HG03520 (cell line): ENCODE measurements around the gene PHAF1.
A peak's percentile ranks its signal among the peaks of the same experiment; 100 is the strongest.

Source experiments
- ATAC-seq: cut with Tn5 transposase; IDR thresholded peaks from one replicate; pipeline ENCODE4 v1.9.1; 2021; ENCODE audit warnings: mild to moderate bottlenecking, moderate library complexity; ENCODE audit not compliant: unreplicated experiment

Gene PHAF1

DNA sequence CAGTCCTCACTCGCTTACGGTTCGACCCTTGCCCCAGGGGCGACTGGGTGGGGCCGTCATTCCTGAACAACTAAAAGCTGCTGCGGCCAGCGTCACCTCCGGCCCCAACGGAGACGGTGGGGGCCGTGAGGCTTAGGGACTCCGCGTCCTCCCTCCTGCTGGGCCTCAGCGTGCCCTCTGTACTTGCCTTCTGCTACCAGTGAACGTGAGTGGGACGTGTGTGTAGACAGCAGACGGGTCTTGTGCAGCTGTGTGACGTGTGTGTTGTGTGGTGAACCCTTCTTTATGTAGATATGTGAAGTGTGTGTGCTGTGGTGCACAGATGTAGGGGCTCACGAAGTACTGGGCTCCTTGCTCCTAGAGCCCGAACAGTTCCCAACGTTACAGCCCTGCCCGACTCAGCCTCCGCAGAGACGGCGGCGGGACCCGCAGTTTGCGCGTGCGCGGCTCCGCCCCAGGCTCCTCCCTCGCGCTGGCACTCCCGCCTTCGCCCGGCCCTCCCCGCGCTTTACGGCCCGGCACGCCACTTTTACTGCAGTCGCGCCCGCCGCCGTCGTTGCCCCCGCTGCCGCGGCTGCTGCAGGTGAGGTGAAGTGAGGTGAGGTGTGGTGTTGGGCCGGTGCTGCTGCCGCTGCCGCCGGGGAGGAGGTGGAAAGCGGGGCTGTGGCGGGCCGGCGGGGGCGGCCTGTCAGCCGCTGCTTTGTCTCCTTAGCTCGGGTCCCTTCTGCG is at the start of gene PHAF1:
PHAF1 (plus strand) TSS at position 535 of the 729 bp plus-strand sequence. CDS start 235 bp downstream, outside the sequence.
- ATAC-seq = peak; percentile 77

DNA sequence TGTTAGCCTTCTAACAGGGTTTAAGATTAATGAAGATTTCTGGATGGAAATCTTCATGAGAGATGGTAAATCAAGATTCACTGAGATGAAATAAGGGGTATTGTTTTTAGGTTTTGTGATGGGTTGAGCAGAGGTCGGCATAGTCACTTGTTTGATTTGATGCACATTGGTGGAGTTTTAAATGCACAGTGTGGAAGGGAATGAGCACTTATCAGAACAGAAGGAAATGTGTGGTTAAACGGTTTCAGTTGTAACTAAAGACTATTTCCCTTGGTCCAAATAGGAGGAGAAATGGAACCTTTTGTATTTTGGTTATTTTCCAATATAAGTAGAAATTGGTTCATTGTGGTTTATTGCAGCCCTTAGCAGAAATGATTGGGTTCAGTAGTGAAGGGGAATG is 46.7 kb upstream of the PHAF1 start:
- no peak for ATAC-seq

DNA sequence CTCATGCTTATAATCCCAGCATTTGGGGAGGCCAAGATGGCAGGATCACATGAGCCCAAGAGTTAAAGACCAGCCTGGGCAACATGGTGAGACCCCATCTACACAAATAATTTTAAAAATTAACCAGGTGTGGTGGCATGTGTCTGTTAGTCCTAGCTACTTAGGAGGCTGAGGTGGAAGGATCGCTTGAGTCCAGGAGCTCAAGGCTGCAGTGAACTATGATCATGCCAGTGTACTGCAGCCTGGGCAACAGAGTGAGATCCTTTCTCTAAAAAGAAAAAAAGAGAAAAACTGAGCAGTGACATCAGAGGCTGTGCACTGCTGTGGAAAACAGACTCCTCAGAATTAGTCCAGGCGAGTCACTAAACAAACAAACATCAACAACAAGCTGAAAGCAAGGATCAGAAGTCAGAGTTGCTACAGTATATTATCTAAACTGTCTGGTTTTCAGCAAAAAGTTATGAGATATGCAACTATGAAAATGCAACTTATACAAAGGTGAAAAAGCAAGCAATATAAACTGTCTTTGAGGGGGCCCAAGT is 41.5 kb upstream of the PHAF1 start:
- ATAC-seq = no peak

DNA sequence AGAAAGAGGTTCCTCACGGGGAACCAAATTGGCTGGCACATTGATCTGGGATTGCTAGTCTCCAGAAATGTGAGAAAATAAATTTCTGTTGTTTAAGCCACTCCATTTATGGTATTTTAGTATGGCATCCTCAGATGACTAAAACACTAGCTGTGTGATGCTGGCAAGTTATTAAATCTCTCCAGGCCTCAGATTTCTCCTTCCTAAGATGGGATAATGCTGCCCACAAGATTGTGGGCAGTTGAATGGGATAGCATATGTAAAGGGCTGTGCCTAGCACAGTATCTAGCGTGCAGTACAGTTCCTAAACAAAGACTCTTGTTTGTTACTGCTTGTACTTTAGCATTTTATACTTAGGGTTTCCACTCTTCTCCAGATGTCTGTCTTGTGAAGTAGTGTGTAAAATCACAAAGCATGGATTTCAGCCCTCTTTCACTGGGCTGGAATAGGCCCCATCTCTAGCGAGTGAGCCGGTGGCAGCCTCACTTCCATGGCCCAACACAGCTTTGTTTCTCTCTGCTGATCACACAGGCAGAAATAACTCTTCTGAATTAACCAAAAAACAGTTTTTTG is 38.2 kb upstream of the PHAF1 start:
- ATAC-seq = no peak

DNA sequence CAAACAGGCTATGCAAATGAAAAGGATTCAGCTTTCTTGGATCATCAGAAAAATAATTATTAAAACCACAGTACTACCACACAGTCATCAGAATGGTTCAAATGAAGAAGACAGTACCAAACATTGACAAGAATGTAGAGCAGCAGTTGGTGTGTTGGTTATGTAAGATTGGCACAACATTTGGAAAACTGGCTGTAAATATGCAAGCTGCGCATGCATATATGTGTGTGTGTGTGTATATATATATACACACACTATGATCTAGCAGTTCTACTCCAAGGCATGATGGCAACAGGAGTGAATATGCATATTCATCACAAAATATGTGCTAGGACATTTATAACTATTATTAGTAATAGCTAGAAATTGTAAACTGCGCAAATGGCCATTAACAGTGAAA is 34.4 kb upstream of the PHAF1 start:
- ATAC-seq = no peak

DNA sequence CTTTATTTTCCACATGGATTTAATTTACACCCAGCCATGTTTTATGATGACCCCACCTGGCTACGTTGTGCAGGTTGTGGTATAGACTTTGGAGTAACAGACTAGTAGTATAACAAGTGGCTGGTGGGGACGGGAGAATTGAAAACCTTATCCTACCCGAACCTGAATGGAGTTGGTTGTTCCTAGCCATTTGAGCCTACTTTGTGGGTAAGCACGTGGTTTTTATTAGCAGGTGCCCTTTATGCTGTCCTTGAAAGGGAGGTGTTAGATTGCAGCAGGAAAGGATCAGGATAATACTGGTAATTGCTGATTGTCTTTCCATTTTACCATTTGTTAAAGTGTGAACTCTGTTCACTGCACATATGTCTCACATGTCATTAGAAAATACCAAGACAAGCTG is 31.9 kb upstream of the PHAF1 start:
- no peak for ATAC-seq

DNA sequence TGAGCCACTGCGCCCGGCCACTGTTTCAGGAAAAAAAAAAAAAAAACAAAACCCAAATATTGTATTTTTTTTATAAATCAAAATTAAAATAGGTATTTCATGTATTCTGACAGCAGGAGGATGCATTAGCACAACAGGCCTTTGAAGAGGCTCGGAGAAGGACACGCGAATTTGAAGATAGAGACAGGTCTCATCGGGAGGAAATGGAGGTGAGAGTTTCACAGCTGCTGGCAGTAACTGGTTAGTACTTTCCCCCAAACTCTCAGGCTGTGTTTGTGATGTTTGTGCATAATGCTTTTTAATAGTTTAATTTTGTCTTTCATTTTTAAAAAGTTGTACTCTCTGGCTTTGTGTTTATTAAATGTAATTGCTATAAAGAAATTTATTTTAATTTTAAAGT is 27.6 kb upstream of the PHAF1 start:
- ATAC-seq = no peak

DNA sequence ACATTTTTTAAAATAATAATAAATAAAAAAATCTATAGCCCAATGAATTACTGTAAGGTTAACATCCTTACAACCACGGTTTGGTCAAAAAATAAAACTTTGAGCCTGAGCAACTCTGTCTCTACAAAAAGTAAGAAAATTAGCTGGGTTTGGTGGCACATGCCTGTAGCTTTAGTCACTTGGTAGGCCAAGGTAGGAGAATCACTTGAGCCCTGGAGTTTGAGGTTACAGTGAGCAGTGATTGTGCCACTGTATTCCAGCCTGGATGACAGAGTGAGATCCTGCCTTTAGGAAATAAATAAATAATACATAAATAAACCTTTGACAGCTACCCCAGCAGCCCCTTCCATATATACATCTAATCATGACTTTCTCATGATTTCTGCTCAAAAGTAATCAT is 26.9 kb upstream of the PHAF1 start:
- ATAC-seq = no peak

DNA sequence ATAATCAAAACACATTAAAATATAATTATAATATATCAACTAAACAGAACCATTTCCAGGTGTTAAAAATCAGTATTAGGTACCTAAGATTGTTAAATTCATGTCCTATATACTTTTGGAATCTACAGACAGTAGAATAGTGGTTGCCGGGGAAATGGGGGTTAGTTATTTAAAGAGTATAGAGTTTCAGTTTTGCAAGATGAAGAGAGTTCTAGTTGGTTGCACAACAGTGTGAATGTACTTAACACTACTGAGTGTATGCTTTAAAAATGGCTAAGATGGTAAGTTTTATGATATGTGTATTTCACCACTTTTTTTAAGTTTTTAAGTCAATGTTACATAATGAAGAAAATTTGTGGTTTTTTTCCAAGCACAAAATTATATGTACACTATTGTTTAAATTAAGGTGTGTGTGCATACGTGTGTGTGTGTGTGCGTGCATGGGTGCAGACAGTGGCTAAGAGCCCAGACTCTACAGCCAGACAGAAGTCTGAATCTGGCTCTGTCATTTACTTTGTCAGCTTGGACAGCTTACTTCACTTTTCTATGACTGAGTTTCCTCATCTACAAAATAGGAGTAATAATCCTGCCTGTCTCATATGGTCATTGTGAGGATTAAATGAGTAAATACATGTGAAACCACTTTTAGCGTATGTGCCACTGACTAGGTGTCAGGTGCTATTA is 25.3 kb upstream of the PHAF1 start:
- ATAC-seq = peak; percentile 51

DNA sequence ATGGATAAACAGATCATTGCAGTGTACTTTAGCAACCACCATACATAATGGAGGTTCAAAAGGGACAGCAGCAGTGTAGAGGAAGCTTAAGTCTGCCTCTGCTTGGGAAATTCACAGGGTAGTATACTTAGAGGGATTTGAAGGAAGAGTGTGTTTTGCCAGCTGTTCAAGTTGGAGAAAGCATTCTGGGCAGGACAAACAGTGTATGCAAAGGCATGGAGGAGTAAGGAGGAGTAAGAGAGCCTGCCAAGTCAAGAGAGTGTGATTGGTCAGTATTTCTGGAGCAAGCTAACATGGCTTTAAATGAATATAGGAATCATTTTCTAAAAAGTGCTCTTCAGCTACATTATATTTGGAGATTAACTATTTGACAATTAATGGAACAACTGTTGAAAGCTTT is 22.9 kb upstream of the PHAF1 start:
- ATAC-seq = no peak

DNA sequence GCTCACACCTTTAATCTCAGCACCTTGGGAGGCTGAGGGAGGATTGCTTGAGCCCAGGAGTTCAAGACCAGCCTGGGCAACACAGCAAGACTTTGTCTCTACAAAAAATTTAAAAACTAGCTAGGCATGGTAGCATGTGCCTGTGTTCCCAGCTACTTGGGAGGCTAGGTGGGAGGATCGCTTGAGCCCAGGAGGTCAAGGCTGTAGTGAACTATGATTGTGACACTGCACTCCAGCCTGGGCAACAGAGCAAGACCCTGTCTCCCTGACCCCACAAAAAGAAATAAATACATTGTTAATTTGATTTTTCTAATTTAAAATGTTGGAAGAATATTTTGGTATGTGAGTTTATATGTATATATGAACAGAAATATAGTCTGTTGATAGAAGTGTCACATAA is 22.4 kb upstream of the PHAF1 start:
- ATAC-seq = no peak

DNA sequence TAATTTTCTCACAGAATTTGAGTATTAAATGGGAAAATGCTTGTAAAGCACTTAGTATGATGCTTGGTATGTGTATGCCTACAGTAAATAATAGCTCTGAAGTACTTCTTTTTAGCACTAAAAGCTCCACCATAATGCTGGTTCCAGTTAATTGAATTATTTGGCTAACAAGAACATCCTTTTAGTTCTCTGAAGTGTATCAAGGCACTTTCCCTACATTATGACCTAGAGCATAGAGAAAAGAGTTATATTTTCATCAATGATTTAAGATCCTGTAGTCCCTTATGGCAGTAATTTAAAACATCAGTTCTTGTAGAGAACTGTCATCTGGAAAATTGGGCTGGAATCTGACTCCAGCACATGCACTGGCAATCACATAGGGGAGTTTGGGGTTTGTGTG is 21.9 kb upstream of the PHAF1 start:
- no peak for ATAC-seq

DNA sequence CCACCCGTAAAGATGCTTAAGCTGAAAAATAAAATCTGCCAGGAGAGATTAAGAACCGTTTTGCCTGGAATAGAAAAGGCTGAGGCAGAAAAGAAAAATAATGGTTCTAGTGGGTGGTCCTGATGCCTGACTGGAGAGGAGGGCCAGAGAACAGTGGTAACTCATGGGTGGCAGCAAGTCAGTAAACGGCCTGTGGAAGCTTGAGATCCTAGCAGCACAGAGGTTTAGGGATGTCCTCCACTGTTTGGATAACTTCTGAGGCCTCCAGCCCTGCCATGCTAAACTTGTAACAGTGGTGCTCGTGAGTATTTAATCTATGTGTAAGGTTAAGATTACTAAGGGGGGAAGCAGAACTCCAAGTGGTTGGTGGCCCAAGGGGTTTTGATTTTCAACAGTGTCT is 21.2 kb upstream of the PHAF1 start:
- ATAC-seq = no peak

DNA sequence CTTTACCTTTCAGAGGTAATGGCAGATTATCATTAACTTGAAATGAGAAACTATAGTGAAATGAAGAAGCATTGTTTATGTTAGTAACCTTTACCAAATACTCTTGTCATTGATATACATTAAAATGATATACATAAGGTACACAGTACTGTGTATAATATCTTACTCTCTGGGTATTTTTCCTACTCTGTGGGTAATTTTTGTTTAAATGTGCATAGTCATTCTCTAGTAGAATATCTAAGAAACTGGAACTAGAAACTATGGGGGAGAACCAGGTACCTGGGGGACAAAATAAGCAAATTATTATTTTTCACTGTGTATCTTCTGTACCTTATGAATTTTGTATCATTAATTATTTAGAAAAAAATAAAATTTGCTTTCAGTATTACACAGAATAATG is 20.6 kb upstream of the PHAF1 start:
- no peak for ATAC-seq

DNA sequence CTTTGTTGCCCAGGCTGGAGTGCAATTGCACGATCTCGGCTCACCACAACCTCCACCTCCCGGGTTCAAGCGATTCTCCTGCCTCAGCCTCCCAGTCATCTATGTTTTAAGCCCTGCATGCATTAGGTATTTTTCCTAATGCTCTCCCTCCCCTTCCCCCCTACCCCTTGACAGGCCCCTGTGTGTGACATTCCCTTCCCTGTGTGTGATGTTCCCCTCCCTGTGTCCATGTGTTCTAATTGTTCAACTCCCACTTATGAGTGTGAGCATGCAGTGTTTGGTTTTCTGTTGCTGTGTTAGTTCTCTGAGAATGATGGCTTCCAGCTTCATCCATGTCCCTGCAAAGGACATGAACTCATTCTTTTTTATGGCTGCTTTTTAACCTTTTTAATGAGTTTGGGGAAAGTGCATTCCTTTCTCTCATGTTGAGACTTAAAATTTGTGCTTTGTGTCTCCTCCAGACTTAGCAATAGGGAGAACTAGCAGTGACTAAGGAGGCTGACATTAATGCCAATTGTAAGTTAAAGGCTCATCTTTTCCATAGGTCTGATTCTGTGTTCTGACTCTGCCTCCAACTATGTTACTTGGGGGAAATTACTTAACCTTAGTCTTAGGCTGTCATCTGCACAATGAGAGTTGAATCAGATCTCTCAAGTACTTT is 17.7 kb upstream of the PHAF1 start:
- ATAC-seq = no peak

DNA sequence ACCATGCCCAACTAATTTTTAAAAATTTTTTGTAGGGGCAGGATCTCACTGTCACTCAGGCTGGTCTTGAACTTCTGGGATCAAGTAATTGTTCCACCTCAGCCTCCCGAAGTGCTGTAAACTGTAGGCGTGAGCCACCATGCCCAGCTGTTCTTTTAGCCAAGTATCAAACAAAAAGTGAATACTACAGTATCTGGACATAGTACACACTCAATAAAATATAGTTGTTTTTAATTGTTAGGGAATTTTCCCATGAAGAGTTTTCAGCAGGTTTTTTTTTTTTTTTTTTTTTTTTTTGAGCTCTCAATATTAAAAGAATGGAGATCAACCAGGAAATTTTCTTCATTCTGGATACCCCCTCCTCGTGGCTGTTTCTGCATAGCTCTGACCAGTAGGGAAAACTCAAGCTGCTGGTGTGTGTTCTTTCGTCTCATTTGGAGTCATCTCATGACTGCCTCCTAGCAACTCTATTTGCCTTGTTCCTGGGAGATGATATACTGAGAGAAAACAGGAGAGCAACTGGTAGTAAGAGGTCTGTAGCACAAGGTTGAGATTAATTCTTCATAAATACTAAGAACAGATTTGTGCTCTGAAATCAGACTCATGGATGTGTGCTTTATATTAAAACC is 16.5 kb upstream of the PHAF1 start:
- ATAC-seq = no peak

DNA sequence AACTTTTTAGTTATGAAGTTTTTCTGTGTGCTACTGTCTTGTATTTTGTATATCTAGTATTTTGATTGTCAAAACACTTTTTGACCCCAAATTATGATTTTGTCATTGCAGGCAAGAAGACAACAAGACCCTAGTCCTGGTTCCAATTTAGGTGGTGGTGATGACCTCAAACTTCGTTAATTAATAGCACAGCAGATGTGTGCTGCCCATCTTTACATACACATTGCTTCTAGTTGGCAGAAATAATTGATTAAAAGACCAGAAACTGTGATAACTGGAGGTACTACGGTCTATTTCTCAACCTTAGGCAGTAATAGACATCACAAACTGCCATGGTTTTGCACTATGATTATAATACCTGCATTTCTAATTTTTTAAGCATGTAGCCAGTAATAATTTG is 11.1 kb upstream of the PHAF1 start:
- ATAC-seq = no peak

DNA sequence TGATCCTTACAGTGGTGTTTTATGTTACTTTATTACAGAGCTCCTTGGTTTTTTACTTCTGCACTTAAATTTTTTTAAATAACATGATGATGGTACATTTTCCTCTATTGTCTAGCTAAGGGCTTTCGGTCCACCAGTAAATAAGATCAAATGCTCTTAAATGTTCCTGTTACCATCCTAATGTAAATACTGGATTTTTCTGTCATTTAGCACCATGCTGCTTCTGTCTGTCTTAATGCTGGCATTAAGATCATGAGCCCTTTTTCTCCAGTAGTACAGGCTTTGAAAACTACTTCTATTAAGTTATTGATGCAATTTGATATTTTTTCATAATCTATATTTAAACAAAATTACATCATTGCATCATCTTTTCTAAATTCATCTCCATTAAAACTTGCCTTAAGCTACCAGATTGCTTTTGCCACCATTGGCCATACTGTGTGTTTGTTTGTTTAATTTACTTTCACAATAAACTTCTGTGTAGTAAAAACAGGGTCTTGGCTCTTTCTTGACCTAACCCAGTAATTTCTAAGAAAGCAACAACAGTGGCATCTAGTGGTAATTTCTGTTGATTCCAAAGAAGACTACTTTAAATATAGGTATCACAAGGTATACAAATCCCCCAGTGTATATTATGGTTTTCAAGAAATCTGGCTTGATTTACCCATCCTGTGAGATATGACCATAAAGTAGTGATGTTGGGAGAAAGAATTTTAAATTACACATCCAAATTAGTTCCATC is 9.0 kb upstream of the PHAF1 start:
- no peak for ATAC-seq

DNA sequence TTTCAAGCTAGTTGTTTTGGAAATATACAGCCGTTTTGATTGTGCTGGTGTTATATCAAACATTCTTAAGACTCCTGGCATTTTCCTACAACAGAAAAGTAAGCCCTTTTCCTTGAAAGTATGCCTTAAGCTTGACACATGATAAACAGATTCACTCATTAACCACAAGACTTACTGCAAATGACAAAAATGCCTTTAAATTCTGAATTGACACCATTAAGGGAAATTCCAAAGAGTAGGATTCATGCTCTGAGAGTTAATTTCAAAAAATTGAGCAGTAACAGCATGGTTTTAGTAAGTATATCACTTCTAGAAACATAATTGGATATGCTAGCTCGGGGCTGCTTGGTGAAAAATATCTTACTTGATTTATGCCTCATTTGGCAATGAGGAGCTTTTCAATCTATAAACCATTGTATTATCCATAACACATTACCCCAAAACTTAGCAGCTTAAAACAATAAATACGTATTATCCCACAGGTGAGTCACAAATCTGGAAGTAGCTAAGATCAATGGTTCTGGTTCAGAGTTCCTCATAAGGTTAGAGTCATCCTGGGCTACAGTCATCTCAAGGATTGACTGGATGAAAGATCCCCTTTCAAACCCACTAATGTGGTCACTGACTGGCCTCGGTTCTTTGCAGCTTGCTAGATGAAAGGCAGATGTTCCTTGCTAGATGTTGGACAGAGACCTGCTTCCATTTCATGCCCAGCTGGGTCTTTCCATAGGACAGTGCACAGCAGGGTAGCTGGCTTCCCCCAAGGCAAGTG is 8.2 kb upstream of the PHAF1 start:
- no peak for ATAC-seq

DNA sequence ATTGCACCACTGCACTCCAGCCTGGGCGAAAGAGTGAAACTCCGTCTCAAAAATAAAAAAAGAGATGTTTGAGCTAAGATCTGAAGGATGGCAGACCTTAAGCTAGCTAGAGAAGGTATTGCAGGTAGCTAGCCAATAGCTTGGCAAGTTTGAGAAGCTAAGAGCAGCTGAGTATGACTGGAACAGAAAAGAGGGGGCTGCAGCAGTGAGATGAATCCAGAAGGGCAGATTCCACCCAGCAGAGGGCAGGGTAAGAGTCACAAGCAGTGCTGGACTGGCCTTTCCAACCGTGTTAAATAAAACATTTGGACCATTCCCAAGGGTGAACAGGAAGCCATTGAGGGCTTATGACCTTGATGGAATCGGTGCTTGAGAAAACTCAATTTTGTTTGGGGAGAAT is 5.7 kb upstream of the PHAF1 start:
- ATAC-seq = no peak
